Measurements from ENCODE around the gene TAAR2. TPM values are rescaled to one million over a fixed set of nuclear protein-coding genes. Genes with fewer than 3 reads are reported as not detected.

The TAAR2 gene
- total RNA-seq, 1 experiment from 2014 or later: not detected

GRCh38 chr6:132569170-132569569 lies 54.9 kb downstream of the TAAR2 start:
- ChIA-PET RAD21 (ENCODE audit: low non-redundant PET in 1 of 2, low total read pairs in 2 of 2, uncharacterized antibody in 2 of 2, unreplicated experiment in 2 of 2) (no interaction called here), CTCF (no interaction called here), POLR2A (no interaction called here)
- H3K27ac ChIP-seq (ENCODE audit: low read depth, low read length): no peak overlapping the region
- no peak overlapping the region for H2AFZ ChIP-seq (ENCODE audit: low read depth, low read length, poor library complexity, severe bottlenecking)
- no peak for DNase-seq (ENCODE audit: low read depth, low spot score)
- no peak for ATAC-seq
- H3K9ac ChIP-seq (ENCODE audit: low read length): no peak overlapping the region
- no peak overlapping the region for H3K4me3 ChIP-seq (replicated peaks in 1 of 2; ENCODE audit: low read depth in 1 of 2, low read length in 2 of 2)
- H3K36me3 ChIP-seq (ENCODE audit: control insufficient read depth in 1 of 2, insufficient read depth in 2 of 2, low read length in 2 of 2): no peaks in the 10 kb centered on the region
- no TSS peak for BruUV-seq (replicated peaks)
- H3K27me3 ChIP-seq (ENCODE audit: insufficient read depth, low read length): no peaks in the 10 kb centered on the region
- H3K79me2 ChIP-seq (ENCODE audit: insufficient read depth, low read length): no peaks in the 10 kb centered on the region
- no peaks in the 10 kb centered on the region for H3K9me2 ChIP-seq (ENCODE audit: insufficient read depth)
- TF ChIP-seq CBX3 (IDR thresholded peaks at IDR 0.05; ENCODE audit: low read depth) (no peak), REST (IDR thresholded peaks at IDR 0.05; ENCODE audit: low read depth) (no peak), CEBPB (IDR thresholded peaks at IDR 0.05; ENCODE audit: low read depth) (no peak), SP1 (IDR thresholded peaks at IDR 0.05; ENCODE audit: low read depth) (no peak), ZNF274 (IDR thresholded peaks at IDR 0.05; ENCODE audit: low read depth, low read length) (no peak), POLR2AphosphoS5 (IDR thresholded peaks at IDR 0.05; ENCODE audit: low read depth, low read length) (no peak), EZH2phosphoT487 (IDR thresholded peaks at IDR 0.05; ENCODE audit: borderline replicate concordance) (no peak)
- no peaks in the 10 kb centered on the region for H3K9me3 ChIP-seq (ENCODE audit: control insufficient read depth in 1 of 2, insufficient read depth in 1 of 2, low read depth in 1 of 2, low read length in 2 of 2)
- intact Hi-C loops (cut with micrococcal nuclease): no loop called here
- no peaks in the 10 kb centered on the region for H4K20me1 ChIP-seq (ENCODE audit: insufficient read depth)
- no peak overlapping the region for H3K4me2 ChIP-seq (ENCODE audit: low read length)
- H3K4me1 ChIP-seq (ENCODE audit: control insufficient read depth in 1 of 2, insufficient read depth in 2 of 2, low read length in 2 of 2): no peaks in the 10 kb centered on the region

- CTCF ChIA-PET: no interaction called here
- Histone ChIP-seq H3K9me2 (ENCODE audit: insufficient read depth) (no peaks in the 10 kb centered on the region), H3K27me3 (ENCODE audit: insufficient read depth, low read length) (no peaks in the 10 kb centered on the region), H2AFZ (ENCODE audit: low read depth, low read length, poor library complexity, severe bottlenecking) (no peak overlapping the region), H3K4me2 (ENCODE audit: low read length) (no peak overlapping the region), H3K27ac (ENCODE audit: low read depth, low read length) (no peak overlapping the region), H4K20me1 (ENCODE audit: insufficient read depth) (no peaks in the 10 kb centered on the region), H3K36me3 (ENCODE audit: control insufficient read depth in 1 of 2, insufficient read depth in 2 of 2, low read length in 2 of 2) (no peaks in the 10 kb centered on the region), H3K4me1 (ENCODE audit: control insufficient read depth in 1 of 2, insufficient read depth in 2 of 2, low read length in 2 of 2) (no peaks in the 10 kb centered on the region), H3K4me3 (replicated peaks in 1 of 2; ENCODE audit: low read depth in 1 of 2, low read length in 2 of 2) (no peak overlapping the region), H3K79me2 (ENCODE audit: insufficient read depth, low read length) (no peaks in the 10 kb centered on the region), H3K9me3 (ENCODE audit: control insufficient read depth in 1 of 2, insufficient read depth in 1 of 2, low read depth in 1 of 2, low read length in 2 of 2) (no peaks in the 10 kb centered on the region), H3K9ac (ENCODE audit: low read length) (no peak overlapping the region)
- intact Hi-C loops (cut with micrococcal nuclease): no loop called here
- BruUV-seq (replicated peaks): no TSS peak
- no peak for DNase-seq (ENCODE audit: low read depth, low spot score)
- ATAC-seq: no peak
- RAD21 ChIA-PET (ENCODE audit: low non-redundant PET in 1 of 2, low total read pairs in 2 of 2, uncharacterized antibody in 2 of 2, unreplicated experiment in 2 of 2): no interaction called here
- POLR2A ChIA-PET: no interaction called here
- TF ChIP-seq ATF3 (IDR thresholded peaks at IDR 0.05): no peak
- no peak for TF ChIP-seq ZNF274 (IDR thresholded peaks at IDR 0.05; ENCODE audit: low read depth, low read length)
- TF ChIP-seq ZFX (IDR thresholded peaks at IDR 0.05): no peak
- no peak for TF ChIP-seq YY1 (IDR thresholded peaks at IDR 0.05; ENCODE audit: extremely low read depth, insufficient replicate concordance, low read depth, low read length)
- no peak for TF ChIP-seq CBX3 (IDR thresholded peaks at IDR 0.05; ENCODE audit: low read depth)
- TF ChIP-seq TCF7L2 (IDR thresholded peaks at IDR 0.05; ENCODE audit: borderline replicate concordance, extremely low read depth, insufficient read depth, insufficient read length): no peak
- no peak for TF ChIP-seq ELF1 (IDR thresholded peaks at IDR 0.05; ENCODE audit: borderline replicate concordance, low read depth)
- TF ChIP-seq SIN3A (IDR thresholded peaks at IDR 0.05; ENCODE audit: low read depth): no peak
- no peak for TF ChIP-seq FOSL1 (IDR thresholded peaks at IDR 0.05; ENCODE audit: low read depth)
- TF ChIP-seq CTCF (IDR thresholded peaks at IDR 0.05 in 2 of 3, conservative IDR thresholded peaks at IDR 0.05 in 1 of 3; ENCODE audit: borderline replicate concordance in 1 of 3, insufficient read depth in 1 of 3, low read depth in 2 of 3, low read length in 2 of 3): no peak
- no peak for TF ChIP-seq SRF (IDR thresholded peaks at IDR 0.05; ENCODE audit: low read depth)
- TF ChIP-seq POLR2AphosphoS5 (IDR thresholded peaks at IDR 0.05; ENCODE audit: low read depth, low read length): no peak
These were observed 55.5 kb downstream of the TAAR2 start for GRCh38 chr6:132568611-132569010.
